Middle frontal gyrus (tissue), 1 donor: ENCODE results near the gene HAAO.

Source experiments
- DNase-seq: peaks from one replicate; pipeline ENCODE4 v3.0.0-alpha.2; 2015; ENCODE audit warnings: low spot score; ENCODE audit errors: extremely low spot score

Gene HAAO

DNA sequence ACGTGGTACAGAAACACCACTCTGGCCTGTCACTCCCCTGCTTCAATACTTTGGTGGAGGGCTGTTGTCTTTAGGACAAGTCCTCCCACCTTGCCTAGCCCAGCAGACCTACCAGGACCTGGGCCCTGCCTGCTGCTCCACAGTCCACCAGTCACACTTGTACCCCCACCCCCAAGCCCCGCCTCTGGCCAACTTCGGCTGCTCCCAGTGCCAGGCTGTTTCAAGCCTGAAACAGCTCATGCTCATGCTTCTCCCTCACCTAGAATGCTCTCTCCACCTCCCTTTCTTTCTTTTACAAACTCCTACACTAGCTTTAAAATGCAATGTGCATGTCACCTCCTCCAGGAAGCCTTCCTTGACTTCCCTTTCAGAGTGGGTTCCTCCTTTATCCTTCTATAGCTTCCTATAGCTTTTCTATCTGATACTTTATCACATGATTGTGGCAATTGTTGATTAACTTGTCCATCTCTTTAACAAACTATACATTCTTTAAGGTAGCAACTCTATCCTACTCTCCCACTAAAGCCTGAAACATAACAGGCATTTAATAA is 23.6 kb downstream of the HAAO start:
- no peak for DNase-seq

DNA sequence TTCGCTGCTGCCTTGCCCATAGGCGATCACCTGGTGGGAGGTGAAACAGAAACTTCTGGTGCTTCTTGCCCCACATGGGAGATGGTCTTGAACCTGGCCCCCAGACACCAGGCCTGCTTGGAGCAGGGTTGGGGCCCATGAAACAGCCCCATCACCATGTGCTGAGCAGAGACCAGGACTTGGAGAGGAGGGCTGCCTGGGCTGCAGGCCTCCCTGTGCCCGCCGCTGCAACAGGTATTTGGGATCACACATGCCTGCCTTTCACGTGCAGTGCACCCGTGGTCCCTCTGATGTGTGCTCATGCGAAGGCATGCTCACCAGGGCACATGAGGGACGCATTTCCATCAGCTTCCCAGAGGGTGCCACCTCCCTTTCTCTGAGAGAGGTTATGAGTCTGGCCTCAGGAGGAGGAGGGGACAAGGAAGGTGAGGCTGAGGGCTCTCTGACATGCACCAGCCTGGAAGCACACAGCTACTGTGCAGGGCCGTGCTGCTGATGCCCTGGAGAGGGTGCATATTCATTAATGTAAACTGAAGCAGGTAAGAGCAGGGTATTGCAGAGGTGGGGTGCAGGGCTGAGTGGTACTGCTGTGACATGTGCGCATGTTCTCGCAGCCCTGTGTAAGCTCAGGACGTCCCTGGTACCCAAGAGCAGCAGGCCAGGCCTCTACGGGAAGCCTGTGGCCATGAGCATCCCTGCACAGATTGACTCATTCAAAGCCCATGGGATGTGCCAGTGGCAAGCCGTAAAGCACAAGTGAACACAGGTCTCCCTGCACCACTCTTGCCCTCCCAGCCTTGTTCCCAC is 24.3 kb downstream of the HAAO start:
- no peak for DNase-seq

DNA sequence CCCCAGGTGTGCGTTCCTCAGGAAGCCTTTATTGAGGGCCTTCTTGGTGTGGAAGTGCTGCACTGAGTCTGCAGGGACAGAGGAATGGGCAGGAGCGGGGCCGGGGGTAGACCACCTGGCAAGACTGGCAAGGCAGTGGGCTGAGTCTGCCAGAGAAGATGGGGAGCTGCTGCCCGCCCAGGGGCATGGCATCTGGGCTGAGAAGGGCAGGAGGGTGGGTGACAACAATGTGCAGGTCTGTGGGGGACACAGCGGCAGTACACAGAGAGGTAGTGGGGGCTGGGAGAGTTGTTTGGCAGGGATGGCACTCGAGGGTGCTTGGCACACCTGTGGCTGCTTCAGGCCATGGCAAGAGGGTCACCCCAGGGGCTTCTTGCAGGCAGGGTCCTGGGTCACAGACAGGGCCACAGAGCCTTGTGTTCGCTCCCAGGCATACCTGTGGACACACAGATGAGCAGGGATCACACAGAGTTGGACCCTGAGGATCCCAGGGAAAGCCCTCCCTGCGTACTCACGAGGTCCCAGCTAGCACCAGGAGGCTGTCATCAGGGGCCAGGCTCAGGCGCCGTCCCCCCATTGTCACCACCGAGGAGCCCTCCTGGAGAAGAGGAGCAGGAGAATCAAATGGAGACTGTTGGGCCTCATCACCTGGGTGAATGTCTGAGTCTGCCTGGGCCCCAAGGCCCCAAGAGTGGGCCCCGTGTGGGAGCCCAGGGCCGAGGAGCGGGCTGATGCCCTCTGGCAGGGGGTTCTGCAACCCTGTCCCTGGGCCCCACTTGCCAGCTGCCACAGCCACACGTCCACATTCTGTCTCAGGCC is 25.1 kb downstream of the HAAO start:
- DNase-seq, result no peak

DNA sequence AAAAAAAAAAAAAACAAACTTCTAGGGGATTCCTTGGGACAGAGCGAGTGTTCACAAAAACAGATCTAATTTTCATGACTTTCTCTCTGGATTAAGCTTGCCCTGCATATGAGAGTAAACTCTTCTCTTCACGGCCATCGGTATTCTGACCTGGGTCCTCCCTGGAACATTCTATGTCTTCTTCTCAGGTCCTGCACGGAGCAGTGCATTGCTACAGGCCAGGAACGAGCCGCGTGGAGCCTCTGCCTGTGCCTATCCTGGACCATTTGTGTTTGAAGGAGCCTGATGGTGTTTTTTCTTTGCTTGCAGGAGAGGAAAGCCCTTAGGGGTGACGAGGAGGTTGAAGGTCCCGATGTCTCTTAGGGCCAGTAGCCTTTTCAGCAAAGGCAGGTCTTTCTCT is 26.7 kb downstream of the HAAO start:
- no peak for DNase-seq

DNA sequence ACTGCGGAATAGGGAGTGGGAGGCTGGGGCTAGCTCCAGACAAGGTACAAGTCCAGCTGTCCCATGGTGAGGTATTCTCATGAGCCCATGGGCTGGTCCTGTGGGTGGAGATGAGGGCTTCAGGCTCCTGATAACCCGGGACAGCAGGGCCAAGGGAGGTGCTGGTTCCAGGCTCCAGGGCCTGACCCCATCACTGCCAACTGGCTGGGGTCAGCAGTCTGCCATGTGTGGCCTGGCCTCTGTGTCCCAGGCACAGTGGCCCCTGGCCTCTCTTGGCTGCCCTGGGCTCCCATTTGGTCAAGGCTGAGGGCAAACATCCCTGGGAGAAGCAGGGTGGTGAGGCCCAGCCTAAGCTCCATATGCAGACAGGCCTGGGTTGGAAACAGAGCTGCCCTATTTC is 27.5 kb downstream of the HAAO start:
- no peak for DNase-seq

DNA sequence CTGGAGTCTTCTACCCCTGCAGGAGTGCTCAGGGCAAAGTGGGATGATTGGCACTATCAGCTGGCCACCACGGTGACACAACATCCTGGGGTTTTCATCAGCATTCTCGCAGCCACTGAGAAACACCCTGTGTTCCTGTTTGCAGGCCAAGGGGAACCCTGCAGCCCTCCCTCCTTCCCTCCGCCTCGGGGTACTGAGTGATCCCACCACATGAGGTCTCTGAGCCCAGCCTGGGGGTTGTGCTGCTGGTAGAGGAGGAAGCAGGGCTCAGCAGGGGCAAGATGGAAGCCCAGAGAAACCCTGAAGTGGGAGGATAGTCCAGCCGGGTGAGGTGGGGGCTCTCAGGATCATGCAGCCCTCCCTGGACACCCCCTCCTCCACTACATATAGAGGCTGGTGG is 28.3 kb downstream of the HAAO start, which contains the start of gene OXER1:
Gene OXER1, minus strand, starts transcription at position 40 of the 400 bp plus-strand sequence. CDS start 73 bp downstream, outside the sequence.
- DNase-seq, result no peak

- DNase-seq, result no peak
Observed at GRCh38 chr2:42762823-42763804, 29.3 kb downstream of the HAAO start.

DNA sequence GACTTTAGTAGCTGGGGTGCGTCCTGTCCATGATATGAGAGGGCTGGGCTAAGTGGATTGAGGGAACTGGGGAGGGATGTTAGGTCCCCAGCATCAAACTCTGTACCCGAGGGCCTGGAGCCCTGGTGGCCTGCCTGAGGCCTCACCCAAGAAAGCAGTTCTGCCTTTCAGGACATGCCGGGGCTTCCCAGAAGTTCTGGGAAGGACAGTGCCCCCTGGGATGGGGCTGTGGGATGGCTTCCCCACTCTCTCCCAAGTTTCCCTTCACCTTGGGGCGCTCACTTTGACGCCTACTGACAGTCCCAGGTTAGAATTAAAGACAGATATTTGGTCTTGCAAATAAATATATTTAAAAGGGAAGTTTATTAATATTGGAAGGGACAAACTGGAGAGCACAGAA is 30.2 kb downstream of the HAAO start:
- no peak for DNase-seq

DNA sequence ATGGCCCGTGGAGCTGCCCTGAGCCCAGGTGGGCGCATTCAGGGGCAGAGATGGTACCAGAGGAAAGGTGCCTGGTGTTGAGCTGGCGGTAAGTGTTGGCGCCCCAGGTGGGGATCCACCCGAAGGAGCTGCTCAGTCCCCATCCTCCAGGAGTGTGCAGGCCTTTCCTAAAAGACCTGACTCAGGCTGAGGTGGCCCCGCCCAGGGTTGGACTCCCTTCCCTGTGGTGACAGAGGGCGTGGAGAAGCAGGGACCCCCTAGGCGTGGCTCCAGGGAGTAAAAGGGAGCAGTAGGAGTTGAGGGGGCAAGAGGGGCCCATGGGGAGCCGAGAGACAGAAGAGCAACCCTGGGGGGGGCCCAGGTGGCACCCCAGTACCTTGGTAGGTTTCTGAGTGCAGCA is 30.8 kb downstream of the HAAO start:
- no peak for DNase-seq

- DNase-seq, result no peak
Observed at GRCh38 chr2:42758751-42759150, 33.6 kb downstream of the HAAO start.

GRCh38 chr2:42757981-42758740 is 34.2 kb downstream of the HAAO start:
- DNase-seq, result no peak

DNA sequence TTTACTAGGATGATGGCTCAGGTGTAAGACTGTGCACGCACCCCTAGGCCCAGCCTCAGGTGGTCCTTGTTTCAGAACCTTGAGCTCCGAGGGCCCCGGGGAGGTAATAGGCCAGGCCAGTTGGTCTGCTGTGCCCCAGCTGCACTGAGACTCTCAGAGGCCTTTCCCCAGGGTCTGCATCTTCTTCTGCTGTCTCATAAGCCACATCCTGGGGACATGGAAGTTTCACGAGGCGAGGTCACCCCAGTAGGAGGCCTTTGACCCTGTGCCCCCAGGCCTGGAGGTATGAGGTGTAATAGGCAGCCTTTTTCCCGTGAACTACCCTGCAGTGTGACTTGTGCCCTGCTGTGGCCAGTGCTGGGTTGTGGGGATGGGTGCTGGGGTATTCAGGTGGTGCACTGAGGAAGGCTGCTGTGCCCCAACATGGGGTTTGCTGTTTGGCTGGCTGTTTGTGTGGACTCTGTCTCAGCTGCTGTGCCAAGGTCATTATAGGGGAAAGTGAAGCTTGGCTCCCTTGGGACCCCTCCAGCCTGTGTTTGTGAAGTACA is 35.3 kb downstream of the HAAO start:
- no peak for DNase-seq

DNA sequence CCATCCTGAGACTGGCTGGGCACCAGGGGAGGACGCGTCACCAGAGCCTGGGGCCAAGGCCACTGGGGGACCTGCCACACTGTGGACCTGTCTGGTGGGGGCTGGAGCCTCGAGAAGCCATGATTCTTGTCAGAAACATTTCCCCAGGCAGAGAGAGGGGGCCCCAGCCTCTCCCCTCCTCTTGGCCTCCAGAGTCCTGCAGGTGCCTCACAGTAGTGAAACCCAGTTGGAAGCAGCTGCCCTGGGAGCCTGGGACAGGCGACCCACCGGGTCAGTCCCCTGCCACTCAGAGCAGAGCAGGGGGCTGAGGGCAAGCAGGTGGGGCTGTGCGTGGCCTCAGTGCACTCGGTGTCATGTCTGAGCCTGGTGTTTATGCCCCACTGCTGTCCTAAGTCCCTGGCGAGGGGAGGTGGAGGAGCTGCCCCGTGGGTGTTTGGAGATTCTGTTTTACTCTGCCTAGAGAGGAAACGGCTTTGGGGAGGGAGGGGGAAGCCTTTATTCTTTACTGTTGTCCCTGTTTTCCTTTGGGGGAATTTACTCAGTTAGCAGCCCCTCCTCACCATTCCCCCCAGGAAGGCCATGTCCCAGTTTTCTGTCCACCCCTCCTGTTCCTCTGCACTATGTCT is 36.1 kb downstream of the HAAO start:
- DNase-seq, result no peak

GRCh38 chr2:42755191-42755880 is 37.0 kb downstream of the HAAO start:
- DNase-seq, result no peak

- DNase-seq, result peak; percentile 49
Observed at GRCh38 chr2:42754776-42755140, 37.6 kb downstream of the HAAO start.

GRCh38 chr2:42754021-42754775 is 38.2 kb downstream of the HAAO start:
- DNase-seq, result peak; percentile 40

GRCh38 chr2:42752816-42753813 is 39.3 kb downstream of the HAAO start:
- no peak for DNase-seq
